ENCODE data around the gene RASA3. TPM values are rescaled to one million over a fixed set of nuclear protein-coding genes. Genes with fewer than 3 reads are reported as not detected.

RASA3 gene
- total RNA-seq, 1 donor from 2014 or later: 41.1 TPM

DNA sequence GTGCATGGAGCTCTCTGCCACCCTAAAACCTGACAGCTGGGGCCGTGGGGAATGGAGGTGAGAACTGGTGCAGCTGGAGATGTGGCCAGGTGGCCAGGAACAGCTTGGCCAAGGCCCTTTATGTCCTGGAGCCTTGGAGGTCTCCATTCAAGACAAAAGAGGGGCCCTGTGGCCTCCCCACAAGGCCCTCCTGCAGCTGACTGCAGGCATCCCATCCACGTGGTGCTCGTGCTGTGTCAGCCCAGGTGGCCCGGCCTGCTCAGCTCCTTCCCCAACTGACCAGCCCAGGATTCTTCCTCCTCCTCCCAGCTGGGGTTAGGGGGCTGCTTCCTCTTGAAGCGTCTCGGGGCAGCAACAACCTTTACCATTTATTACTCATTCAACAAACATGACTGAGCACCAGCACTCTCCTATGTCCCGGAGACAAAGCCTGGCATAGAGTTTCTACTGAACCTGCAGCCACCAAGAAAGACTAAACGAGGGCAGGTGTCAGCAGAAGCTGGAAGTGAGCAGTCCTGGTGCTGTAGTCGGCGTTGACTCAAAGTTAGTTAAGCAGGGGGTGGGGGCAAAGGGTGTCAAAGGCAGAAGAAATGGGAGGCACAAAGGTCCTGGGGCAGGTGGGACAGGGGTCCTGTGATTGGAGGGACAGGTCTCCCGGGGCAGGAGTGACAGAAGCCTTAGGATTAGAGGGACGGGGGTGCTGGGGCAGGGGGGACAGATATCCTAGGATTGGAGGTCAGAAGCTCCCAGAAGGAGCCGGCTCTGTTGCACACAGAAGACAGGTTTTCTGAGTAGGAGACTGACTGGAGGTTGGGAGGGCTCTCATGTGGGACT is 135.3 kb downstream of the RASA3 start:
- no peak overlapping the region for H3K27ac ChIP-seq (ENCODE audit: low read depth, low read length)
- H3K4me1 ChIP-seq (ENCODE audit: insufficient read depth, low read length): no peaks in the 10 kb centered on the region
- Mint-ChIP-seq H3K4me1 (ENCODE audit: low read depth, unreplicated experiment) (no peaks in the 10 kb centered on the region), H3K9me3 (ENCODE audit: unreplicated experiment) (no peaks in the 10 kb centered on the region), H3K4me3 (ENCODE audit: unreplicated experiment) (no peak overlapping the region), H3K36me3 (ENCODE audit: low read depth, unreplicated experiment) (peaks cover 22% of the 10 kb centered on the region), H3K27ac (ENCODE audit: unreplicated experiment) (no peak overlapping the region), H3K27me3 (ENCODE audit: low read depth, unreplicated experiment) (no peaks in the 10 kb centered on the region)
- H4K20me1 ChIP-seq (ENCODE audit: insufficient read depth, low read length): peaks cover 10% of the 10 kb centered on the region
- H3K79me2 ChIP-seq (ENCODE audit: insufficient read depth, low read length): no peaks in the 10 kb centered on the region
- H3K9ac ChIP-seq (ENCODE audit: low read length): no peak overlapping the region
- H3K27me3 ChIP-seq (ENCODE audit: insufficient read depth, low read length): no peaks in the 10 kb centered on the region
- no peak overlapping the region for H3K4me2 ChIP-seq (ENCODE audit: low read length)
- no peak for DNase-seq (ENCODE audit: low read depth)
- peaks cover 30% of the 10 kb centered on the region for H3K36me3 ChIP-seq (ENCODE audit: insufficient read depth, low read length)
- H3K9me3 ChIP-seq (ENCODE audit: insufficient read depth, low read depth, low read length): no peaks in the 10 kb centered on the region
- H3K4me3 ChIP-seq (ENCODE audit: insufficient read depth, low read depth, low read length): no peak overlapping the region
- TF ChIP-seq EZH2 (IDR thresholded peaks at IDR 0.05; ENCODE audit: insufficient read depth, low read length) (no peak), CTCF (IDR thresholded peaks at IDR 0.05; ENCODE audit: insufficient read depth, low read depth, low read length) (no peak)
- no peak for FAIRE-seq
- H2AFZ ChIP-seq (ENCODE audit: low read depth, low read length): no peak overlapping the region

GRCh38 chr13:113996081-113996911 is 136.1 kb downstream of the RASA3 start:
- Histone ChIP-seq H3K9me3 (ENCODE audit: insufficient read depth, low read depth, low read length) (no peaks in the 10 kb centered on the region), H4K20me1 (ENCODE audit: insufficient read depth, low read length) (peaks cover 15% of the 10 kb centered on the region), H3K4me1 (ENCODE audit: insufficient read depth, low read length) (no peaks in the 10 kb centered on the region), H2AFZ (ENCODE audit: low read depth, low read length) (no peak overlapping the region), H3K4me3 (ENCODE audit: insufficient read depth, low read depth, low read length) (no peak overlapping the region), H3K79me2 (ENCODE audit: insufficient read depth, low read length) (no peaks in the 10 kb centered on the region), H3K36me3 (ENCODE audit: insufficient read depth, low read length) (peaks cover 38% of the 10 kb centered on the region), H3K27ac (ENCODE audit: low read depth, low read length) (no peak overlapping the region), H3K4me2 (ENCODE audit: low read length) (no peak overlapping the region), H3K27me3 (ENCODE audit: insufficient read depth, low read length) (no peaks in the 10 kb centered on the region), H3K9ac (ENCODE audit: low read length) (no peak overlapping the region)
- Mint-ChIP-seq H3K4me3 (ENCODE audit: unreplicated experiment) (no peak overlapping the region), H3K36me3 (ENCODE audit: low read depth, unreplicated experiment) (peaks cover 22% of the 10 kb centered on the region), H3K9me3 (ENCODE audit: unreplicated experiment) (no peaks in the 10 kb centered on the region), H3K27ac (ENCODE audit: unreplicated experiment) (no peak overlapping the region), H3K4me1 (ENCODE audit: low read depth, unreplicated experiment) (no peaks in the 10 kb centered on the region), H3K27me3 (ENCODE audit: low read depth, unreplicated experiment) (no peaks in the 10 kb centered on the region)
- DNase-seq (ENCODE audit: low read depth) (no peak), FAIRE-seq (no peak)
- no peak for TF ChIP-seq EZH2 (IDR thresholded peaks at IDR 0.05; ENCODE audit: insufficient read depth, low read length)
- no peak for TF ChIP-seq CTCF (IDR thresholded peaks at IDR 0.05; ENCODE audit: insufficient read depth, low read depth, low read length)

Measured in astrocyte (in vitro differentiated cells and primary cell).